ENCODE measurements around the gene OR4Q2. TPM values are rescaled to one million over a fixed set of nuclear protein-coding genes. Genes with fewer than 3 reads are reported as not detected.
"Not testable (repeated sequence)": the region's sequence is repeated elsewhere in the genome, so short reads cannot be mapped to it uniquely, and the experiment has no call there.

The OR4Q2 gene
- total RNA-seq (not detected), polyA plus RNA-seq (ENCODE audit: insufficient read length in 2 of 2) (not detected)
- long read RNA-seq, donor 1, result 0 reads
- long read RNA-seq, donor 2, result 0 reads
- long read RNA-seq, donor 3, result 0 reads
- long read RNA-seq, donor 4, result 0 reads

DNA sequence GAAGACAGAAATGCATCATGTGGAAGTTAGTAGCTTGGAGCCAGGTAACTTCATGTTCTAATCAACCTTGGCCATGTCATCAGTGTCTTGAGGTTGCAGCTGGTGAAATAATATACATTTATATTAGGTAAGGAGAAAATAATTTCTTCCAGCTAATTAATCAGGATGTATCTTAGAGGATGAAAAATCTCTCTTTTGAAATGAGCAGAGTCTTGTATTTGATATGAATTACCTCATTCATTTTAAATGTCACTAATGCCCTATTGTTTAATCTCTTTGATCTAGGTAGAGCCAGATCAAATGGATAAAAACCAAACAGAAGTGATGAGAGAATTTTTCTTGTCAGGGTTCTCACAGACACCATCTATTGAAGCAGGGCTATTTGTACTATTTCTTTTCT, at the start of gene OR4Q2:
Gene OR4Q2 (plus strand): TSS at position 301 of the 400 bp plus-strand sequence.
- peaks cover 1% of the 10 kb centered on the region for H3K9me3 ChIP-seq (ENCODE audit: control insufficient read depth, insufficient read depth, low read length)
- no peak within 1 kb of the TSS for H3K4me3 ChIP-seq (ENCODE audit: low read depth, low read length)
- H3K27me3 ChIP-seq (ENCODE audit: control insufficient read depth, insufficient read depth, low read length), result no peaks in the 10 kb centered on the region
- H3K27ac ChIP-seq (ENCODE audit: low read depth, low read length), result no peak within 1 kb of the TSS
- no peaks in the 10 kb centered on the region for H3K36me3 ChIP-seq (ENCODE audit: control insufficient read depth, insufficient read depth, low read length)
- DNase-seq (ENCODE audit: low read depth in 4 of 6, low spot score in 6 of 6), result no peak
- no peaks in the 10 kb centered on the region for H3K4me1 ChIP-seq (ENCODE audit: control insufficient read depth, insufficient read depth, low read length)

DNA sequence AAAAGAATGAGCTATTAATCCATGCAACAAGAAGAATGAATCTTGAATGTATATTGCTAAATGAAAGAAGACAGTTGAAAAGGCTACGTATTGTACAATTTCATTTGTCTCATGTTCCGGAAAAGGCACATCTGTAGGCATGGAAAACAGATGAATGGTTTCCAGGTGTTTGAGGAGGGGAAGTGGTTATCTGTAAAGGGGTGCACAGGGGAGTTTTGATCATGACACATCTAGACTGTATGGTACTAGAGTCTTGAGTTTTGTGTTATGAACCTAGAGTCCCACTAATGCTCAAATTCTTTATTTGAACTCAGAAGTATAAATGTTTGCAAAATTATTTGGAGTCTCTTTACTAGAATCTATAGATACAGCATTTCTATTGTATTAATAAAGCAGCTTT, 32.2 kb upstream of the OR4Q2 start:
- H3K27me3 ChIP-seq (ENCODE audit: control insufficient read depth, insufficient read depth, low read length); H3K9me3 ChIP-seq (ENCODE audit: control insufficient read depth, insufficient read depth, low read length); H3K4me1 ChIP-seq (ENCODE audit: control insufficient read depth, insufficient read depth, low read length); H3K4me3 ChIP-seq (ENCODE audit: low read depth, low read length); H3K27ac ChIP-seq (ENCODE audit: low read depth, low read length); H3K36me3 ChIP-seq (ENCODE audit: control insufficient read depth, insufficient read depth, low read length); DNase-seq (ENCODE audit: low read depth in 4 of 6, low spot score in 6 of 6): not testable (repeated sequence)
- WGBS (ENCODE audit: insufficient coverage), result 25% methylated on average over 2 of the region's 2 CpGs

DNA sequence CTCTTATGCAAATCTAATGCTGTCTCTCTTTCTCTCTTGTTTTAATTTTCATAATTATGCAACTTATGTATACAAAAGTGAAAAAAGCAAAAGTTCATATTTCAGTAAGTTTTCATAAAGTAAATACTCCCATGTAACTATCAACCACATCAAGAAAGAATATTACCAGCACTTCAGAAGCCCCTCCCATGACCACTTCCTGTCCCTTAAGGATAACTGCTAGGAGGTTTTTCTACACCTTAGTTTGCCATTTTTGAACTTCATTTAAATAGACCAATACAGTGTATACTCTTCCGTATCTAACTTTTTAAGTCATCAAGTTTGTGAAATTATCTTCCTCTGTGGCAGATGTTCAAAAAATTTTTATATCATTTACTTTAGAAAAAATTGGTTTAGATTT, 27.1 kb upstream of the OR4Q2 start:
- Histone ChIP-seq H3K4me1 (ENCODE audit: control insufficient read depth, insufficient read depth, low read length) (no peaks in the 10 kb centered on the region), H3K27me3 (ENCODE audit: control insufficient read depth, insufficient read depth, low read length) (no peaks in the 10 kb centered on the region), H3K36me3 (ENCODE audit: control insufficient read depth, insufficient read depth, low read length) (no peaks in the 10 kb centered on the region), H3K27ac (ENCODE audit: low read depth, low read length) (no peak overlapping the region), H3K4me3 (ENCODE audit: low read depth, low read length) (no peak overlapping the region), H3K9me3 (ENCODE audit: control insufficient read depth, insufficient read depth, low read length) (peaks cover 2% of the 10 kb centered on the region)
- no peak for DNase-seq (ENCODE audit: low read depth in 4 of 6, low spot score in 6 of 6)
- WGBS (ENCODE audit: insufficient coverage), result no CpG with 5 or more reads among the region's 1 CpG

DNA sequence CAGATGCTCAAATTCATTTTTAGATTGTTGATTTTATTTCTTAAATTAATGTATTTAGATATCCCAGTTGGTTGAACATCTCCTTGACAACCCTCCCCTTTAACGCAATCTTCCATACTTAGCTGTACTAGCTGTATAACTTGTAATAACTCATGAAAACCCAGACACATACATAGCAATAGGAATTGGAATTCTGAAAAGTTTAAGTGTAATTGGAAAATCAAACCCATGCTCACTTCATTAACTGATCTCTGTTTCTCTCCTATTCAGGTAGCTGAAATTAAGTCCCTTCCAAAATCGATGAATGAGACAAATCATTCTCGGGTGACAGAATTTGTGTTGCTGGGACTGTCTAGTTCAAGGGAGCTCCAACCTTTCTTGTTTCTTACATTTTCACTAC, 26.7 kb upstream of the OR4Q2 start, which contains the start of gene OR4K15:
Gene OR4K15 (plus strand): TSS at position 301 of the 400 bp plus-strand sequence. CDS start 0 bp downstream, at position 301.
- no peaks in the 10 kb centered on the region for H3K27me3 ChIP-seq (ENCODE audit: control insufficient read depth, insufficient read depth, low read length)
- H3K4me3 ChIP-seq (ENCODE audit: low read depth, low read length), result no peak within 1 kb of the TSS
- peaks cover 2% of the 10 kb centered on the region for H3K9me3 ChIP-seq (ENCODE audit: control insufficient read depth, insufficient read depth, low read length)
- no peaks in the 10 kb centered on the region for H3K4me1 ChIP-seq (ENCODE audit: control insufficient read depth, insufficient read depth, low read length)
- no peak within 1 kb of the TSS for H3K27ac ChIP-seq (ENCODE audit: low read depth, low read length)
- H3K36me3 ChIP-seq (ENCODE audit: control insufficient read depth, insufficient read depth, low read length), result no peaks in the 10 kb centered on the region
- DNase-seq (ENCODE audit: low read depth in 4 of 6, low spot score in 6 of 6), result no peak
- 100% methylated on average over 1 of the region's 3 CpGs for WGBS (ENCODE audit: insufficient coverage)

DNA sequence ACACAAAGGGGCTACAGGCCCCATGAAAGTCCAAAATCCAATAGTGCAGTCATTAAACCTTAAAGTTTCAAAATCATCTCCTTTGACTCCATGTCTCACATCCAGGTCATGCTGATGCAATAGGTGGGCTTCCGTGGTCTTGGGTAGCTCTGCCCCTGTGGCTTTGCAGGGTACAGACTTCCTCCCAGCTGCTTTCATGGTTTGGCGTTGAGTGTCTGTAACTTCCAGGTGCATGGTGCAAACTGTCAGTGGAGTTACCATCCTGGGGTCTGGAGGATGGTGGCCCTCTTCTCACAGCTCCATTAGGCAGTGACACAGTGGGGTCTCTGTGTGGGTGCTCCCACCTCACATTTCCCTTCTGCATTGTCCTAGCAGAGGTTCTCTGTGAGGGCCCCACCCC, 8.5 kb upstream of the OR4Q2 start:
- peaks cover 3% of the 10 kb centered on the region for H3K9me3 ChIP-seq (ENCODE audit: control insufficient read depth, insufficient read depth, low read length)
- no peak overlapping the region for H3K27ac ChIP-seq (ENCODE audit: low read depth, low read length)
- H3K36me3 ChIP-seq (ENCODE audit: control insufficient read depth, insufficient read depth, low read length), result no peaks in the 10 kb centered on the region
- H3K27me3 ChIP-seq (ENCODE audit: control insufficient read depth, insufficient read depth, low read length), result no peaks in the 10 kb centered on the region
- WGBS (ENCODE audit: insufficient coverage), result 79% methylated on average over 2 of the region's 2 CpGs
- DNase-seq (ENCODE audit: low read depth in 4 of 6, low spot score in 6 of 6), result no peak
- H3K4me3 ChIP-seq (ENCODE audit: low read depth, low read length), result no peak overlapping the region
- no peaks in the 10 kb centered on the region for H3K4me1 ChIP-seq (ENCODE audit: control insufficient read depth, insufficient read depth, low read length)

DNA sequence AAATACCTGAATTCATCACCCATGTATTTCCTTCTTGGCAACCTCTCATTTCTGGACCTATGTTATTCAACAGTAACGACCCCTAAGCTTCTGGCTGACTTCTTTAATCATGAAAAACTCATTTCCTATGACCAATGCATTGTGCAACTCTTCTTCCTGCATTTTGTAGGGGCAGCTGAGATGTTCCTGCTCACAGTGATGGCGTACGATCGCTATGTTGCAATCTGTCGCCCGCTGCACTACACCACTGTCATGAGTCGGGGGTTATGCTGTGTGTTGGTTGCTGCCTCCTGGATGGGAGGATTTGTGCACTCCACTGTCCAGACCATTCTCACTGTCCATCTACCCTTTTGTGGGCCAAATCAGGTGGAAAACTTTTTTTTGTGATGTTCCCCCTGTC, 356 bp downstream of the OR4Q2 start:
- 9% methylated on average over 1 of the region's 7 CpGs for WGBS (ENCODE audit: insufficient coverage)
- H3K27ac ChIP-seq (ENCODE audit: low read depth, low read length), result no peak overlapping the region
- DNase-seq (ENCODE audit: low read depth in 4 of 6, low spot score in 6 of 6), result no peak
- H3K36me3 ChIP-seq (ENCODE audit: control insufficient read depth, insufficient read depth, low read length), result no peaks in the 10 kb centered on the region
- no peaks in the 10 kb centered on the region for H3K4me1 ChIP-seq (ENCODE audit: control insufficient read depth, insufficient read depth, low read length)
- H3K9me3 ChIP-seq (ENCODE audit: control insufficient read depth, insufficient read depth, low read length), result peaks cover 1% of the 10 kb centered on the region
- no peak overlapping the region for H3K4me3 ChIP-seq (ENCODE audit: low read depth, low read length)
- no peaks in the 10 kb centered on the region for H3K27me3 ChIP-seq (ENCODE audit: control insufficient read depth, insufficient read depth, low read length)

DNA sequence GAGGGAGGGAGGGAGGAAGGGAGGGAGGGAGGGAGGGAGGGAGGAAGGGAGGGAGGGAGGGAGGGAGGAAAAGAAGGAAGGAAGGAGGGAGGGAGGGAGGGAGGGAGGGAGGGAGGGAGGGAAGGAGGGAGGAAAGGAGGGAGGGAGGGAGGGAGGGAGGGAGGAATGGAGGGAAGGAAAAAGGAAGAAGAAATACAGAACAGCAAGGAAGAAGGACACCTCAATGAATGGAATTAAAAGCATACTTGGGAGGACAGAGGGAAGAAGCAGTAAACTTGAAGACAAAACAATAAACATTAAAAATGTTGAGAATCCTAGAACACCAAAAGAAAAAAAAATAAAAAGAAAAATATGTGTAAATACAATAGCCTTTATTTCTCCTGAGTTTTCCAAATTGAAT, 6.2 kb downstream of the OR4Q2 start:
- Histone ChIP-seq H3K36me3 (ENCODE audit: control insufficient read depth, insufficient read depth, low read length) (no peaks in the 10 kb centered on the region), H3K9me3 (ENCODE audit: control insufficient read depth, insufficient read depth, low read length) (peaks cover 1% of the 10 kb centered on the region), H3K4me3 (ENCODE audit: low read depth, low read length) (no peak overlapping the region), H3K27ac (ENCODE audit: low read depth, low read length) (no peak overlapping the region), H3K4me1 (ENCODE audit: control insufficient read depth, insufficient read depth, low read length) (no peaks in the 10 kb centered on the region), H3K27me3 (ENCODE audit: control insufficient read depth, insufficient read depth, low read length) (no peaks in the 10 kb centered on the region)
- DNase-seq (ENCODE audit: low read depth in 4 of 6, low spot score in 6 of 6), result no peak

DNA sequence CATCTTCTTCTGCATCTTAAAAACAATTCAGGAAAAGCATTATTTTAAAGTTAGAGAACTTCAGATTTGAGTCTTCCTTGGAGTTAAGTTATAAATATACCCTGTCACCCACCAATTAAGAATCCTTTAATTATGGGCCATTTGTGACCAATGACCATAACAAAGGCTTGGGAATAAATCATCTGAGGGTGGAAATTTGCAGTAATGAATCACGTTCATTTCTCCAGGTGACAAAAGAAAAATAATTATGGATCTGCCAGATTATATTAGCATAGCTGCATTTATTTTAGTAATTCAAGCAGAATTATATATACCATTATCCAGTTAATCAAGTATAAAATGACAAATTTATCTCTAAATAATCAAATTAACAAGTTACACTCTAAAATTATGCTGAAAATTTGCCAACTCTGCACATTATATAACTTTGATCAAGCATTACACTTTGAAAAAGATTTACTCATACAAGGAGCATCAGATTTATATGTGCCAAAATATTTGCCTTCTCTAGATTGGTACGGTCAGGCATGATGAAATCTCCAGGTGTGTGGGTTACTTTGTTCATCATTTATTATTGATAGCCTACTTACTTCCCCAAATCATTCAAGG, 17.4 kb downstream of the OR4Q2 start, which contains the start of gene OR4K14:
Gene OR4K14 (minus strand): TSS at position 51 of the 609 bp plus-strand sequence. CDS start 4,114 bp downstream, outside the sequence.
- Histone ChIP-seq H3K27me3 (ENCODE audit: control insufficient read depth, insufficient read depth, low read length) (no peaks in the 10 kb centered on the region), H3K4me1 (ENCODE audit: control insufficient read depth, insufficient read depth, low read length) (no peaks in the 10 kb centered on the region), H3K4me3 (ENCODE audit: low read depth, low read length) (no peak within 1 kb of the TSS), H3K9me3 (ENCODE audit: control insufficient read depth, insufficient read depth, low read length) (no peaks in the 10 kb centered on the region), H3K36me3 (ENCODE audit: control insufficient read depth, insufficient read depth, low read length) (no peaks in the 10 kb centered on the region), H3K27ac (ENCODE audit: low read depth, low read length) (no peak within 1 kb of the TSS)
- WGBS (ENCODE audit: insufficient coverage), result no CpG with 5 or more reads among the region's 2 CpGs
- DNase-seq (ENCODE audit: low read depth in 4 of 6, low spot score in 6 of 6), result no peak

DNA sequence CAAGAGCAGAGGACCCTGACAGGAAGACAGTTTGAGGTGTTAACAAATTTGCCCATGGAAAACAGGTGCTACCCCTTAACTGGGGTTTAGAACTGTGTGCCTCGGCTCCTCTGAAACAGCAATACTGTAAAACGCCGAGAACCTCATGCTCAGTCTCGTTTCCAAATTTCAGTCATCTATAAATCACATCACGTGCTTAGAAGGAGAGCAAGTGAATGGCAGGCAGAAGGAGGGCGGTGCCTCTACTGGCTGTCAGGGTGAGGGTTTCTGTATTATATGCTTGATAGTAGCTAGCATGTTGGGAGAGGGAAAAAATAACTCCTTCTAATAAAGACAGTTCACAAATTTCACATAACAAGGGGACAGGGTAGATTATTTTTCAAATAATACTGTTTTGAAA, 29.1 kb downstream of the OR4Q2 start:
- Histone ChIP-seq H3K9me3 (ENCODE audit: control insufficient read depth, insufficient read depth, low read length) (peaks cover 1% of the 10 kb centered on the region), H3K36me3 (ENCODE audit: control insufficient read depth, insufficient read depth, low read length) (no peaks in the 10 kb centered on the region), H3K27me3 (ENCODE audit: control insufficient read depth, insufficient read depth, low read length) (no peaks in the 10 kb centered on the region), H3K27ac (ENCODE audit: low read depth, low read length) (no peak overlapping the region), H3K4me1 (ENCODE audit: control insufficient read depth, insufficient read depth, low read length) (no peaks in the 10 kb centered on the region), H3K4me3 (ENCODE audit: low read depth, low read length) (no peak overlapping the region)
- no peak for DNase-seq (ENCODE audit: low read depth in 4 of 6, low spot score in 6 of 6)
- no CpG with 5 or more reads among the region's 6 CpGs for WGBS (ENCODE audit: insufficient coverage)

DNA sequence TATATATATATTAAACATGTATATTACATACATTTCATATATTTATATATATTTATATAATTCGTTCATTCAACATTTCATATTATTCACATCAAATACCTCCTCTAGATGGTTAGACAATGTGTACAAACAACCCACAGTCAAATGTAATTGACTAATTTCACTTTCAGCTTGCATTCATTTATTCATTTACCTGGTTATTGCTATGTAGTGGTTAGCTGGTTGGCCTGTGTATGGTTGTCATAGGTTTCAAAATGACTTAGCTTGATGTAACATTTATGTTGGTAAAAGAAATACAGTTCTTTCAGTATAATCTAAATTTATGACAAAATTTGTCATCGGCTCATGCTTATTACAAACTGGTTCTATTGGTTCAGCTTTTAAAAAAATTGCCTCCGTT, 33.5 kb downstream of the OR4Q2 start:
- Histone ChIP-seq H3K27ac (ENCODE audit: low read depth, low read length) (no peak overlapping the region), H3K27me3 (ENCODE audit: control insufficient read depth, insufficient read depth, low read length) (no peaks in the 10 kb centered on the region), H3K9me3 (ENCODE audit: control insufficient read depth, insufficient read depth, low read length) (no peaks in the 10 kb centered on the region), H3K4me3 (ENCODE audit: low read depth, low read length) (no peak overlapping the region), H3K4me1 (ENCODE audit: control insufficient read depth, insufficient read depth, low read length) (no peaks in the 10 kb centered on the region), H3K36me3 (ENCODE audit: control insufficient read depth, insufficient read depth, low read length) (no peaks in the 10 kb centered on the region)
- no CpG with 5 or more reads among the region's 3 CpGs for WGBS (ENCODE audit: insufficient coverage)
- DNase-seq (ENCODE audit: low read depth in 4 of 6, low spot score in 6 of 6), result no peak
